Occipital lobe (tissue), 2 donors: ENCODE measurements around the gene AHCY. TPM values are rescaled to one million over a fixed set of nuclear protein-coding genes. Genes with fewer than 3 reads are reported as not detected.
A peak's percentile ranks its signal among the peaks of the same experiment; 100 is the strongest.

Experiments
- DNase-seq: peaks from one replicate; lab custom pipeline; 2025; lab: John Stamatoyannopoulos, UW
- total RNA-seq: library from RNA; depleted of rRNA; stranded (reverse); fragments of >200 nt; gene quantifications from one replicate; pipeline ENCODE4 v1.2.3, GENCODE V29; 2014

Gene AHCY
- total RNA-seq, 1 donor from 2014 or later, result 42.9 TPM

- no peak for DNase-seq
Observed at GRCh38 chr20:34324541-34324940, 21.4 kb upstream of the AHCY start.

GRCh38 chr20:34322267-34323105, 19.3 kb upstream of the AHCY start:
- DNase-seq, result no peak

- no peak for DNase-seq
Observed at GRCh38 chr20:34320861-34321260, 17.7 kb upstream of the AHCY start.

- no peak for DNase-seq
Observed at GRCh38 chr20:34318609-34319443, 15.7 kb upstream of the AHCY start.

GRCh38 chr20:34316196-34316814, 13.2 kb upstream of the AHCY start:
- no peak for DNase-seq

GRCh38 chr20:34315236-34315635, 12.1 kb upstream of the AHCY start:
- no peak for DNase-seq

GRCh38 chr20:34312544-34313217, 9.5 kb upstream of the AHCY start:
- peak; percentile 83 for DNase-seq

- DNase-seq, result no peak
Observed at GRCh38 chr20:34312024-34312460, 8.9 kb upstream of the AHCY start.

- no peak for DNase-seq
Observed at GRCh38 chr20:34311118-34312023, 8.2 kb upstream of the AHCY start.

- no peak for DNase-seq
Observed at GRCh38 chr20:34310481-34311117, 7.4 kb upstream of the AHCY start.

GRCh38 chr20:34309691-34310090, 6.5 kb upstream of the AHCY start:
- DNase-seq, result no peak

- no peak for DNase-seq
Observed at GRCh38 chr20:34305333-34306230, 2.4 kb upstream of the AHCY start.

- DNase-seq, result no peak
Observed at GRCh38 chr20:34302312-34302722, 838 bp downstream of the AHCY start.

- DNase-seq, result no peak
Observed at GRCh38 chr20:34301587-34302311, 1.4 kb downstream of the AHCY start.

- DNase-seq, result no peak
Observed at GRCh38 chr20:34300809-34301586, 2.2 kb downstream of the AHCY start.

- no peak for DNase-seq
Observed at GRCh38 chr20:34300256-34300806, 2.8 kb downstream of the AHCY start.
